CD1c-positive myeloid dendritic cell (primary cell): ENCODE data around the gene ARMS2.

Source experiments
- DNase-seq: peaks from one replicate; pipeline ENCODE4 v3.0.0-alpha.2; 2016; ENCODE audit errors: extremely low spot score

ARMS2 gene, protein sequence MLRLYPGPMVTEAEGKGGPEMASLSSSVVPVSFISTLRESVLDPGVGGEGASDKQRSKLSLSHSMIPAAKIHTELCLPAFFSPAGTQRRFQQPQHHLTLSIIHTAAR

DNA sequence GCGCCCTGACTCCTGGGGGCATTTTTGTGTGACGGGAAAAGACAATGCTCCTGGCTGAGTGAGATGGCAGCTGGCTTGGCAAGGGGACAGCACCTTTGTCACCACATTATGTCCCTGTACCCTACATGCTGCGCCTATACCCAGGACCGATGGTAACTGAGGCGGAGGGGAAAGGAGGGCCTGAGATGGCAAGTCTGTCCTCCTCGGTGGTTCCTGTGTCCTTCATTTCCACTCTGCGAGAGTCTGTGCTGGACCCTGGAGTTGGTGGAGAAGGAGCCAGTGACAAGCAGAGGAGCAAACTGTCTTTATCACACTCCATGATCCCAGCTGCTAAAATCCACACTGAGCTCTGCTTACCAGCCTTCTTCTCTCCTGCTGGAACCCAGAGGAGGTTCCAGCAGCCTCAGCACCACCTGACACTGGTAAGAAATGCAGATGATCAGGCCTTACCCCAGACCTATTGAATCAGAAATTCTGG lies at the start of gene ARMS2:
Gene ARMS2, plus strand, starts transcription at position 51 of the 478 bp plus-strand sequence. Its CDS starts 75 bp downstream, at position 126.
- DNase-seq = no peak

DNA sequence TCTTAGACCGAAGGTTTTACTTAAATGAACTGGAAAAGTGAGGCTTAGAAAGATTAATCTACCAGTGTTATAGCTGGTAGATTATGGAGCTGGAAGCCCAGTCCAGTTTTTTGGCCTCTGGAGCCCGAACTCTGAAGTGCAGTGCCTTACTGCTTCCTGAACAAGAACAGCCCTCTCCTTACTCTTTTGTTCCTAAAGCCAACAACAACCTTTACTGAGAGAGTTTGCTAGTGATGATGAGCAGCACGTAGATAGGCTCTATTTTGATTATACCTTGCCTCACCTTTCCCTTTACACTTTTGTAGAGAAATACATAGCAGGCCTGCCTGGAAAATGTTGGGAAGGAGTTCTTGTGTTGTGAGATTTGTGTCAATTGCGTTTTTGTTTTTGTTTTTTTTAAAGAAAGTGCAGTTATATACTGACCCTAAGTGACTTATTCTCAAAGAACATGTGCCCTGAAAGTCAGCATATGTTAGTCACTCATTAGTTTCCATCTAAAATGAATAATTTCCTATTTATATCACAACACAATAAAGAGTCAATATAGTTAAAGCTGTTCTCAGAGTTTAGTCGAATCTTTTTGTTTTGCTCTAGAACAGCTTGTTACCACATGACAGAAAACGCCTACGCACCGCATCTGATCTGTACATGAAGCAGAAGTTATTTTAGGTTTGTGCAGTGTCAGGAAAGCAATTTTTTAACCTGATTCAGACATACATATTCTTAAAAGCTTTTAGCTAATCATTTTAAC lies 46.9 kb upstream of the ARMS2 start:
- DNase-seq = peak; percentile 67

DNA sequence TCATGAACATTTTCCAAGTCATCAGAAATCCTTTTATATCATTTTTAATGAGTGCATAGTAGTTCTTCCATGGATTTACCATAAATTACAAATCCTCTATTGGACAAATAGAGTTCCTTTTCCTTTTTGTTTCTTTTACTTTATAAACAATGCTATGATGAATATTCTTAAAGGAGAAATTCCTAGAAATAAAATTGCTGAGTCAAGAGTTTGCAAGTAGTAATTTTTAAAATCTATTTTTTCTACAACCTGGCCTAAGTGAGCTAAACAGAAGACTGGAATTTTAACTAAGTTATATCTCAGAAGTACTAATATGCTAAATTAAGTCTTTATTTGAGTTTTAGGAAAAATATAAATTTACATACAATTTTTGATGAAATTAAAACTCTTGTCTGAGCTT lies 41.1 kb upstream of the ARMS2 start:
- no peak for DNase-seq

DNA sequence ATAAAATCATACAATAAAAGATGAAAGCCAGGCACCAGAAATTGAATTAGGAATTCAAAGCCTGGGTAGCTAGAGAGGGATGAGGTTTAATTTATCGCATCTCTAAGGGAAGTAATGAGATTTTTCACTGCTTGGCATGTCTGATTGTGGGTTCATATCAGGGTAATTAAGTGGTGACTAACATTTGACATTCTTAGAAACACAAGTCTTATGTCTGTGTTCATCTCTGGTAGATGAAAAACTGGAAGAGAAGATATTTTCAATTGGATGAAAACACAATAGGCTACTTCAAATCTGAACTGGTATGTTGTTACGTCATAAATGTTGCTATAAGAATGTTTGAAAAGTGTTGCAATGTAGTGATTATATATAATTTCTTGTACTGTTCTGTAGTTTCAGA lies 36.8 kb upstream of the ARMS2 start:
- DNase-seq = no peak

DNA sequence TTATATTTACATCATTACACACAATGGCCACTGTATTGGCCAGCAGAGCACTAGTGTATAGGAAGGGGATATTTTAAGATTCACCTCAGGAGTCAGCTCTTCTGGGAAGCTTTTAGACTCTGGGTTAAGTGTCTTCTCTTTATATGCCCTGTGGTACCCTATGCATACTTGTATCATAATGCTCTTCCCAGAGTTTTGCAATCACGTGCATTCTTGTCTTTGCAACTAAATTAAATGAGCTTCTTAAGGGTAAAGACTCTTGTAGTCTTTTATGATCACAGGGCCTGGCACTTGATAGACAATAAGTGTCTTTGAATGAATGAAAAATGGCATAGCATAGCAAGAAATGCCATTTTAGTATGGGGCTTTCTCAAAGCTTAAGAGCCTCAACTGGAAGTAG lies 35.4 kb upstream of the ARMS2 start:
- DNase-seq = no peak

DNA sequence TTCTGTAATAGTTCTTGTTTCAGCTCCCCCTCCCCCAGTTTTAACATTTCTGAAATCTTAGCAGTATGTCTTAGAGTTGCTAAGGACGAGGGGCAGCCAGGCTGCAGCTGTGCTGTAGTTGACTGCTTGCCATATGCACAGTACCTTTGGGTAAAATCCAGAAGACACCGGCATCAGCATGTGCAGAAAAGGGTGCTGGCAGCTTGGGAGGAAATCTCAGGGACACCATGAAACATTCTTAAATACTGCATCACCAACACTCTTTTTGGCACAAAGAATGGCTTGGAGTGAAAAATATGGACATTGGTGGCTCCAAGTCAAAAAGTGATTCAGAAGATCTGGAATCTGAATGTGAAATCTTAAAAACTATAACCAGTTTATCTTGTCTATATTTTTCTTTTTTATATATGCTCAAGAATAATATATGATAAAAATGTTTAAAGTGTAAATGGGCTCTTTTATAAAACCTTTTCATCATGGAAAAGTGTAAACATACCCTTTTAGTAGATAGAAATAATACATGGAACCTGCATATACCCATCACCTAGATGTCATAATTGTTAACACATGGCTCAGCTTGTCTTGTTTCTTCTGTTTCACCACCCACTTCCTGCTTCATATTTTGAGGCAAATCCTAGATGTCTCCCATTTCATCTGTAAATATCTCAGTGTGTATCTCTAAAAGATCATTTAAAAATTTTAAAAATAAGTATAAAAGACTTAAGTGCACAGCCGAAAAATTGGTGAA lies 34.4 kb upstream of the ARMS2 start:
- DNase-seq = no peak

DNA sequence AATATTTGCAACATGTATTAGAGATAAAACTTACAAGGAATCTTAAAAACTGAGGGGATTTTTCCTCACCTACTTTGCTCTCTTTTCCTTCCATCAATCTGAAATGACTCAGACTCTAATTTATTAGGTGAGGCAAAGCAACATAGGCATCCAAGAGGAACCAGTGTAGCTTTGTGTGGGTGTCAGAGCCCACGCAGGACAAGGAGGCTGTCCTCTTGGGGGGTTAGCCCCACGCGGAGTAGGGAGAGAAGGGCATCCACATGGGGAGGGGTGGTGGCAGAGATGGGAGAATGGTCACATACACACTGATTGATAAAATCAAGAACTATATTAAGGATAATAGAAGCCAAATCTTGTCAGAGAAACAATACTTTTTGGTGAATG lies 33.8 kb upstream of the ARMS2 start:
- no peak for DNase-seq

DNA sequence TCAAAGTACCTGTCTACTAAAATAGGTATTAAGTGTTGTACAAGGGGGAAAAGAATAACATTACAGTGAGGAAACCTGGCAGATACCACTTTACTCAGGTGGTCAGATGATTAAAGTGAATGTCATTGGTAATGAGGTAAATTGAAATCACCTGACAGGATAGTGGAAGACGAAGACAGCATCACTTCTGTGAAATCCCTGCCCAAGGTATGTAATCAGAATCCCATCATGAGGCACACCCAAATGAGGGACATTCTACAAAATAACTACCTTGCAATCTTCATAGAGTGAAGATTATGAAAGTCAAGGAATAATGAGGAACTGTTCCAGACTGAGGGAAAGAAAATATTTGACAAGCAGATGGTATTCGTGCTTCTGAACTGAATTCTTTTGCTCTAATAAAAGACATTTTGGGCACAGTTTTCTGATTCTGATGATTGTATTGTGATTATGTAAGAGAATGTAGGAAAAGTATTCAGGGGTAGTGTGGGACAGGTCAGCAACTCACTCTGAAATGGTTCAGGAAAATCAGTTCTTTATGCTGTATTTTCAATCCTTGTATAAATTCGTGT lies 33.3 kb upstream of the ARMS2 start:
- DNase-seq = peak; percentile 11

DNA sequence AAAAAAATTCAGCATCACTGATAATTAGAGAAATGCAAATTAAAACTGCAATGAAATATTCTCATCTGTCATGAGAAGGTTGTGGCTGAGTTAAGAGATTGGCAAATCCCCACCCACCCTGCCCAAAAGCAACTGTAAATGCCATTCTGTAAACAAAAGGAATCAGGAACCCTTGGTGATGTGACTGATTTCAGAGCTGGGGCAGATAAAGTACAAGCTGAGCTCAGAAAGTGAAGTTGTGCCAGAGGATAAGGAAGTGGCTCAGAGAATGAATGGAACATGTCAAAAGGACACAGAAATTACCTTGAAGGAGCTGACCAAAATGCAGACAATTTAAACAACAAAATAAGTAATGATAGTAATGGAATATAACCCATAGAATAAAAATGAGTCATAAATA lies 32.7 kb upstream of the ARMS2 start:
- peak; percentile 51 for DNase-seq

DNA sequence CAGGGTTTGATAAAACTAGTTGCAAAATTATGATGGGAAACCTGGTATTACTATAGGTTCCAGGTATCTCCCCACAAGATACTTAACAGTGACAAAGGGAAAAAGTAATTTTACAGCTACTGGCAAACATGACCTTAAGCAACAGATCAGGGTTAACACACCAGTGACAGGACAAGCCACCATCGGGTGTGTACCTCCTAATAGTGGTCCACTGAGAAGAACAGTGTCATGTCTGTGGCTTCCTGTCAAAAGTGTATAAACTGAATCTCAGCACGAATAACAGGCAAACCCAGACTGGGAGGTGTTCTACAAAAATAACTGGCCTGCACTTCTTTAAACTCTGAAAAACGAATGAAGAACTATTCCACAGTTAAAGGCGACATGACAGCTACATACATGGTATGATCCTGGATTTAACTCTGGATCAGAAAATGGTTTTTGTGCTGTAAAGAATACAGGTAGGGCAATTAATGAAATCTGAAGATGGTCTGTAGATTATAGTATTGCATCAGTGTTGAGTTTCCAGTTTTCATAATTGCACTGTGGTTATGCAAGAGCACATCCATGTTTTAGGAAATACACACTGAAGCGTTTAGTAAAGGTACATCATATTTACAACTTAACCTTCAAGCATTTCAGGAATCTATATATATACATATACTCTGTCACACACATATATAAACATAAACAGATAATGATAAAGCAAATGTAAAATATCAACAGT lies 32.0 kb upstream of the ARMS2 start:
- DNase-seq = no peak

DNA sequence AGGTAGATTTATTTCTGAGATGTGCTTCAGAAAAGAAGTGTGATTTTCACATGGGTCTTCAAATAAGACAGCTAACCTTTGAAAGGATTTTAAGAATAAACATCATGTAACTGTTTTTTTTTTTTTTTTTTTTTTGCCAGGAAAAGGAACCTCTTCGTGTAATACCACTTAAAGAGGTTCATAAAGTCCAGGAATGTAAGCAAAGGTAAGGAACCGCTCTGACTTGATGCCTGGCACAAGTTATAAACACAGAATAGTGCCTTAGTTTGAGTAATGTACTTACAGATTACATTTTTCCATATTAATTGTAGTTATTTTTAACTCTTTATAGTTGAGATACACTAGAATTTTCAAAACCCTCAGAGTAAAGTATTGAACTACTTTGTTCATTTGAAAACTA lies 30.4 kb upstream of the ARMS2 start:
- no peak for DNase-seq

DNA sequence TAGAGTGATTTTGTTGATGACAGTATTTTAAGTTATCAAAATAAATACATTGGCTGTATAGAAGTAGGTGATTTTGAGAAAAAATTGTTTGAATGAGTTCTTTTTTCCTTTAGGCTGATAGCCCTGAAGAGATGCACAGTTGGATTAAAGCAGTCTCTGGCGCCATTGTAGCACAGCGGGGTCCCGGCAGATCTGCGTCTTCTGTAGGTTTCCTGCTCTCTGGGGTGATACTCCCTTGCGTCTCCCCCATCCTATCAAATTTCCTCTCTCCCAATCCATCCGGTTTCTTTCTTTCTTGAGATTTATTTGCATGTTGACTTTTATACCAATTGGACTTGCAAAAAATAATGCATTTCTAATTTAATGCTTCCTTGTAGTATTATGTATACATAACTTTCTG lies 27.6 kb upstream of the ARMS2 start:
- no peak for DNase-seq

DNA sequence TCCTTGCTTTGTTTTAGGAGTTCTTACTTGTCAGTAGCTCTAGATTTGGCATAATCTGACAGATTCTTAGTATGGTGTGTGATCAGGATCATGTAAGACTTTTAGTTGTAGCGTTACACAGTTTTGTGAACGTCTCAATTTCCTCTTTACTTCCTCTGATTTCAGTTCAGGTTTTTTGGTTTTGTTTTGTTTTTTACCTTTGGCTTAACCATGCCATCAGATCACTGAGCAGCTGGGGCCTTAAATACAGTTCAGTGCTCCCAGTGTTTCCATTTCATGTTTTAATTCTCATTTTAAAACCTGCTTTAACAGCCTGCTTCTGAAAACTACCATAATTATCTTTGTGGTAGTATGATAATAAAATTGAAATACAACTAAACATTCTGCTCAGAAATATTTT lies 27.2 kb upstream of the ARMS2 start:
- DNase-seq = no peak

DNA sequence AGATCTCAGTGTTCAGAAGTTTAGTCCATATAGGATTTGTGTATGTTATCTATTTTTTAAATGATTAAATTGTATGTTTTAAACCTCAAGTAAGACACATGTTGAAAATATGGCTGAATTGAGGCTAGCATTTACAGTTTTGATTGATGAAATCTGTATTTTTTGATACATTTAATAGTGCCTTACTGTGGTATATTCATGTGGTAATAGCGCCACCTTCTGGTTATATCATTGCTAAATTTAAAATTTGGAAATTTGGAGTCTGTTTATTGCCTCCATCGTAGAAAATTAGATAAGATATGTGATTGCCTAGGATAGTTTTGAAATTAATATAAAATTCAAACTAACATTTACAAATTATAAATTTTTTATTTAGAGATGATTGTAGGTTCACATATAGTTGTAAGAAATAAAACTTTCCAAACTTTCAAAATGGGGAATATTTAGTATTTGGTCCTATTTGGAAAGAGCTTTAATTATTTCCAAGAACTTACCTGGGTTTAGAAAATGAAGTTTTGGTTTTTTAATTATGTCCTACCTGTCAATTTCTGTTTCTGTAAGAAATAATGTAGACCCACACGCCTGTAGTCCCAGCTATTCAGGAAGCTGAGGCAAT lies 19.1 kb upstream of the ARMS2 start:
- DNase-seq = peak; percentile 74

DNA sequence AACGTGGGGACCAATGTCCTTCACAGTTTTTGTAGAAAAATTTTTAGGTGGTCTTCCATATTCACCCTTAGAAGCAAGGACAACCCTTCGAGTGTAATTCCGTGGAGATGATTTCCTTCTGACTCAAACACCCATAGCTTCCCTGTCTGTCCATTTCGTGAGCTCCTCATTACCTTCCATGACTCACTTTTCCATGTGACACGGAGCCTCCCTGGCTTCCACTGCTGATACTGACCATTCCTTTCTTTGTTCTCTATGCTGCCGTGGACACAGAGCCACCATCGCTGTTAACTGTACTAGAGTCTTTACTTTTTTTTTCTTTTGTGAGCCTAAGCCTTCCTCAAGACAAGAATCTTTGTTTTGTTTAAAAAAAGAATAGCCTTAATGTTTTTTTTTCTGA lies 12.5 kb upstream of the ARMS2 start:
- no peak for DNase-seq

DNA sequence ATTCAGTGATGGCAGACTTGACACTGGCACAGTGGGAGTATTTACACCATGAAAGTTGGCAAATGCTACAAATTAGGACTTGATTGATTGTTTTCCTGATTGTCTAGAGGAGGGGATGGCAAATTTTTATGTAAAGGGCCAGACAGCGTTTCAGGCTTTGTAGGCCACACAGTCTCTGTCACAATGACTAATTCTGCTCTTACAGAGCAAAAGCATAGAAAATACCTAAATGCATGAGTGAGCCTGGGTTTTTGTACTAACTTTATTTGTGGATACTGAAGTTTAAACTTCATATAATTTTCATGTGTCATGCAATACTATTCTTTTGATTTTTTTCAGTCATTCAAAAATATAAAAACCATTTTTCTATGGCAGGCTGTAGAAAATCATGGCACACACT lies 9.0 kb upstream of the ARMS2 start:
- DNase-seq = no peak

DNA sequence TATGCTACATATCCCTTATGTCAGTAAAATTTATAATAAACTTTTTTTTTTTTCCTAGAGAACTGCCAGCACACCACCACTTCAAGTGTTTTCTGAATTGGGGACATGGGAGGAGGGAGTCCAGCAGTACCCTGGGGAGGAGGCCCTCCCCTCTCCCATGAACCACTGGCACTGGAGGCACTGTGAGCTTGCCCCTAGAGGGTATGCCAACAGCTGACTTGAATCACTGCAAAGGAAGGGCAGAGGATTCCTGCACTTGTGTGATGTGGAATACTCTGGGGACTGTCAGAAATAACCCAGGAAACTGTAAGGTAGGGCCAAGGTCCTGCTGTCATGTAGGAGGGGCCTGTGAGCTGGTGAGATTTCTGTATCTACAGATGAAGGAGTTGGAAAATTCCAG lies 8.5 kb upstream of the ARMS2 start:
- no peak for DNase-seq

DNA sequence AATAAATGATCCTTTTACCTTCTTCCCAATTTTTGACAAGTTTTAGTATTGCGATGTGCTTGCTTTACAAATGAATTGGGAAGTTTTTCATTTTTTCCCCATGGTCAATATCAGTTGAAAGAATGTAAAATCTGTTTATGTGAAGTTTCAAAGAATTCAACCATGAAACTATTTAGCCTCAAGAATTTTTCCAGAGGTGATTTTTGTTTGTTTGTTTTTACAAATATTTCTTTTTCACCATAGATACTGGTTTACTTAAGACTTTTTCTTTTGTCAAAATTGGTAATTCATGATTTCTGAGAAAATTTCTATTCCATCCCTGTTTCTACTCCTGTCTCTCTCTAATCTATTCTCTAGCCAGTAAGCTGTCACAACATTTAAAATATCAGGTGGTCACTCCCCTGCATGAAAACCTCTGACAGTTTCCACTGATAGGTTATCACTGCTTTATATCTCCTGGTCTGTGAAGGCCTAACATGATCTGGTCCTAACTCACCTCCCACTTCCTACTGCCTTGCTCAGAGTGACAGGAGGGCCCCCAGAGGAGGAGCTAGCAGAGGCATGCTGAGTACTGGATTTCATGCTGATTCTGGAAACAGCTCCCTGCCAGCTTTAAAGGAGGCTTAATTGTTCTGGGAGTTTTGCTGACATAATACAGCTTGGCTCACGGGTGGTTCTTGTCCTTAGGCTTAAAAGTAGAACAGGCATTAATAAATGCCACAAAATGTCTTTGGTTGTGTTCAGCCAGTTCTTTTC lies 7.6 kb upstream of the ARMS2 start:
- DNase-seq = no peak

DNA sequence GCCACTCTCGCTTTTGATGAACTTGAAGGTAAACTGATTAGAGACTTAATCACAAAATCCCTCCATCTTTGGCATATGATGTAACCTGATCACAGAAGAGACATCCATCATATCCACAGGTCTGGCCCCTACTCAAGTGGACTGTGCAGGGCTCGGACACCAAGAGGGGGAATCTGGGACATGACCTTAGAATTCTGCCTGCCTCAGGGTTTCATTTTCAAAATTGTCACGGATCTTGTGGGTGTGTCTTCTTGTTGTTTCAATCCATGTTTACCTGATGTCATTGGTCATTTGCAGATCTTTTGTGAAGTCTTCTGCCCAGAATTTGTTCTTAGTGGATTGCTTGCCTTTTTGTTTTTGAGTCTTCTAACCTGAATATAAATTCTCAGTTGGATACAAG lies 5.9 kb upstream of the ARMS2 start:
- no peak for DNase-seq

DNA sequence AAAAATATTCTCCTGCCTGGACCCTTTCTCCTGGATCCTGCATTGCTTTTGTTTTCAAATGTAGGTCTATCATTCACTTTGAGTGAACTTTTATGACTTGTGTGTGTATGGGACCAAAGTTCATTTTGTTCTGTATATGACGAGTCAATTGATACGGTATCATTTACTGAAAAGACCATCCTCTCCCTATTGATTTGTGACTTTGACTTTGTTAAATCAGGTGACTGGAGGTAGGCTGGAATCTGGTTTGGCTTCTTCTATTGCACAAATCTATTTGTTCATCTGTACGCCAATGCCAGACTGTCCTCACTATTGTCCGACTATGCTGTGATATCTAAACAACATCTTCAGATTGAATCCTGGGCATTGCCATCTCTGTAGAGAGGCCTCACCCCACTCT lies 5.3 kb upstream of the ARMS2 start:
- DNase-seq = no peak
